ENCODE results near the gene RPS6KL1.

The RPS6KL1 gene, protein sequence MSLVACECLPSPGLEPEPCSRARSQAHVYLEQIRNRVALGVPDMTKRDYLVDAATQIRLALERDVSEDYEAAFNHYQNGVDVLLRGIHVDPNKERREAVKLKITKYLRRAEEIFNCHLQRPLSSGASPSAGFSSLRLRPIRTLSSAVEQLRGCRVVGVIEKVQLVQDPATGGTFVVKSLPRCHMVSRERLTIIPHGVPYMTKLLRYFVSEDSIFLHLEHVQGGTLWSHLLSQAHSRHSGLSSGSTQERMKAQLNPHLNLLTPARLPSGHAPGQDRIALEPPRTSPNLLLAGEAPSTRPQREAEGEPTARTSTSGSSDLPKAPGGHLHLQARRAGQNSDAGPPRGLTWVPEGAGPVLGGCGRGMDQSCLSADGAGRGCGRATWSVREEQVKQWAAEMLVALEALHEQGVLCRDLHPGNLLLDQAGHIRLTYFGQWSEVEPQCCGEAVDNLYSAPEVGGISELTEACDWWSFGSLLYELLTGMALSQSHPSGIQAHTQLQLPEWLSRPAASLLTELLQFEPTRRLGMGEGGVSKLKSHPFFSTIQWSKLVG

DNA sequence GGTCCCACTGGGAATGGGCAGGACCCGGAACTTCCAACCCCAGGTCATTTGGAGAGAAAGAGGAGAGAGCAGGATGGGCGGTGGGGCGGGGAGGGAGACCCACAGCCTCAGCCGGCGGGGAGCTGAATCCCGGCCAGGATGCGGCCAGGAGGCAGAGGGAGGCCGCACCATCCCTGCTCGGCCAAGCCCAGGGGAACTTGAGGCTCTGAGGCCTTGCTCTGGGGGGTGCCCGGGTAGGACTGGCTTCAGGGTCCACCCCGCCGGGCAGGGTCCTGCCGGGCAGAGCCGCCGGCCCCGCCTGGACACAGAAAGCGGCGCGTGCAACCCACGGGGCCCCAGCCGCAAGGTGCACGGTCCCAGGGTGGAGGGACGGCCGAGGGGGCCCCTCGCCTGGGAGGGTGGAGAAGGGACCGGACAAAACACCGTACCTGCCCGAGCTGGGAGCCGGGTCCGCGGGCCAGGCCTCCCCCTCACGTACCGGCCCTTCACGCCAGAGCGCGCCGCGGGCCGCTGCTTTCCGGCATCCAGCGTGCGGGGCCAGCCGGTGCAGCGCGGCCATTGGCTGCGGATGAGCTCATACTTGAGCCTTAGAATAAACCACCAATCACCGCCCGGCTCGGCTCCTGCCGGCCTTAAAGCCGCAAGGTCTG is at the start of gene RPS6KL1:
TSS of gene RPS6KL1 (minus strand) at position 509 of the 650 bp plus-strand sequence. CDS start 1,719 bp downstream, outside the sequence.
- peak; percentile 89 for DNase-seq

DNA sequence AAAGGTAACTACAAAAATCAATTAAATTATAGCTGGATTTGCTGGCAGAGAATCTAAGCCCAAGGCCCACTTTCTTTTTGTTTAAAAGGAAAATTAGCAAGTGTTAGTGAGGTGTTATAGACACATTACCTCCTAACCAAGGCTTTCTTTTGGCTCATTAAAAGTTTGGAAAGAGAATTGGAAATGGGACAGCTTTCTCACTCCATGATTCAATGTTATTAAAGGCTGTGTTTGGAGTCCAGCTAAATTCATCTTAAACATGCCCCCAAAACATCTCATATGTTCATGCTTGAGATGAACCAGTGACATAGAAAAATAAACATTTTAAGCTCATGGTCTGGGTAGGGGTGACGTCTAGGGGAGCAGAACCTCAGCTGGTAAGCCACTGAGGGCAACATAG is 45.8 kb upstream of the RPS6KL1 start:
- no peak for DNase-seq

- DNase-seq, result no peak
Observed at GRCh38 chr14:74965486-74966153, 42.6 kb upstream of the RPS6KL1 start.

DNA sequence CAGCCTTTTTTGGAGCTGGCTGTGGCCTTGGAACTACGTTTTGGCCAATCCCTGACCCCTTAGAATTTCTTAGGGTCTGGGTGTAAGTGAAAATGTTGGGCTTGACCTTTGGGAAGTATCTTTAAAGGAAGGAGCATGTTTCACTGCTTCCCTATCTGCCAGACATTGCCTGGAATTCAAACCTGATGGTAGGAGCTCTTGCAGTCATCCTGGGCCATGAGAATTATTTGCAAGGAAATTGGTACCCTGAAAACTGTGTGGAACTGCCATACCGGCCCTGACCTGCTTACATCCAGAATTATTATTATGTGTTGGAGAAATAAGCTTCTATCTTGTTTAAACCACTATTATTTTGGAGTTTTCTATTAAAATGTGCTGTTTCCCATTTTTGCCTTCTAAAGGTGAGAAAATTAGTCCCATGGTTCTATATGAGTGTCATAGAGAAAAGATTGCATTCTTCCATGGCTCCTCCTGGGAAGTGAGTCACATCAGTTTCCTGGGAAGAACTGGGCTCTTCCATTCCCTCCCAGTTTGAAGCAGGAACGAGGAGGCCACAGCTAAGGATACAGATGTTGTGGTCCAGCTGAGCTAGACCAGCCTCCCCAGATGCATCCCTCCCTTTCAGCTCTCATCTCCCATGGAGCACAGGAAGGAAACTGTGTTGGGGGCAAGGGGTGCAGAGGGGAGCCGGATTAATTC is 41.9 kb upstream of the RPS6KL1 start:
- no peak for DNase-seq

DNA sequence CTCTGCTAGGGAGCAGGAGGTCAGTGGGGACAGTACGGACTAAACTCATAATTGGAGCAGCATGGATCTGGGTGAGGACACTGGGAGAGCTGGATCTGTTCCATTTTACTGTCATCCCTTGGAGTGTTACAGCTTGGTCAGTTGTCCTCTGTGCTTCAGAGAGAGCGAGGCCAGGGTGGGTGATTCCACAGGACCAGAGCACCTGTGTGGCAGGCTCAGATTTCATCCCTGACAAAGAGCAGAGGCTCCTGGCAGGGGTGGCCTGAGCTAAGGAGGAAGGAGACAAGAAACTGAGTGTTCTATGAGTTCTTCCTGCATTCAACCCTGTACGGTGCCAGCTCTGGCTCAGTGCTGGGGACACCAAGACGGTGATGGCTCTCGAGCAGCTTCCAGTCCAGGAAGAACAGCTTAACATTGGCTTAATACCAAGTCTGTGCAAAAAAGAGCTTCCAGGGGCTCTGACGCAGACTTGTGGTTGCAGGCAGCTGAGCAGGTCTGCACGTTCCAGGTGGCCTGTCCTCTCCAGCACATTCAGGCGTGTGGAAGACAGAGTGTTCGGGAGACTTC is 40.7 kb upstream of the RPS6KL1 start:
- no peak for DNase-seq

GRCh38 chr14:74963178-74963704 is 40.2 kb upstream of the RPS6KL1 start:
- DNase-seq, result no peak

DNA sequence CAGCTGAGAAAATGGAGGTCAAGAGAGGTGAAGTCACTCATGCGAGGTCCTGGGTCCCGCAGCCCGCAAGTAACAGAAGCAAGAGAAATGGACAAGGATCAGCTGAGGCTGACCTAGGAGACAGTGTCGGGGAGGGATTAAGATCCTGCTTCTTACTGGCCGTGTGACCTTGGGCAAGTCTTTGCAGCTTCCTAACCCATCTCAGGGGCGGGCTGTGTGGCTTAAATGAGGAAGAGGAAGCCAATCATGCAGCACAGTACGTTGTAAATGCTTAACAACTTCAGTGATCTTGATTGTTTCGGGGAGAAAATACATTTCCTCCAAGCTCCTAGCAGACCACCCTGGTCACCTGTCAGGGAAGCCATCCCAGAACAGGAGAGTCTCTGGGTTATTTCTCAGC is 39.4 kb upstream of the RPS6KL1 start:
- no peak for DNase-seq

- no peak for DNase-seq
Observed at GRCh38 chr14:74962046-74962445, 39.0 kb upstream of the RPS6KL1 start.

DNA sequence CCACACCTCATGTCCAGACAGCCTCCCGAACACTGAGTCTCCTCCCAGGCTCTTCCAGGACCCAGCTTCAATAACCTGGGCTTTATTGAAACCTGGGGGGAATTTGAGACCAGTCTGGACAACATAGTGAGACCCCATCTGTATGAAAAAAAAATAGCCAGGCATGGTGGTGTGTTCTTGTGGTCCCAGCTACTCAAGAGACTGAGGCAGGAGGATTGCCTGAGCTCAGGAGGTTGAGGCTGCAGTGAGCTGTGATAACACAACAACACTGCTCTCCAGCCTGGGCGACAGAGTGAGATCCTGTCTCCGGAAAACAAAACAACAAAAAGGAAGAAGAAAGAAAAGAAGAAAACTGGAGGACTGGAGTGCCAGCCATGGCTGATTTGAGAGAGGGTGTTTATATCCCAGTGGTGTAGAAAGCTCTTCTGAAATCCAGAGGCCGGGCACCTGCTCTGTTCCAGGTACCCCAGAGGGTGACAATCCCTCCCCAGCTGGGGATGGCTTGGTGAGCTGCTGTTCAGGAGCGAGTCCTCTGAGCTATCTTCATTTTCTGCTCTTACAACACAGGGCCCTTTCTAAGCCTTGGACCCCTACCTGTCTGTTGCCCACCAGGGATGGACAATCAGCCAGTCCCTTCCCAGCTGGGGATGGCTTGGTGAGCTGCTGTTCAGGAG is 38.3 kb upstream of the RPS6KL1 start:
- no peak for DNase-seq

- no peak for DNase-seq
Observed at GRCh38 chr14:74960736-74961135, 37.7 kb upstream of the RPS6KL1 start.

DNA sequence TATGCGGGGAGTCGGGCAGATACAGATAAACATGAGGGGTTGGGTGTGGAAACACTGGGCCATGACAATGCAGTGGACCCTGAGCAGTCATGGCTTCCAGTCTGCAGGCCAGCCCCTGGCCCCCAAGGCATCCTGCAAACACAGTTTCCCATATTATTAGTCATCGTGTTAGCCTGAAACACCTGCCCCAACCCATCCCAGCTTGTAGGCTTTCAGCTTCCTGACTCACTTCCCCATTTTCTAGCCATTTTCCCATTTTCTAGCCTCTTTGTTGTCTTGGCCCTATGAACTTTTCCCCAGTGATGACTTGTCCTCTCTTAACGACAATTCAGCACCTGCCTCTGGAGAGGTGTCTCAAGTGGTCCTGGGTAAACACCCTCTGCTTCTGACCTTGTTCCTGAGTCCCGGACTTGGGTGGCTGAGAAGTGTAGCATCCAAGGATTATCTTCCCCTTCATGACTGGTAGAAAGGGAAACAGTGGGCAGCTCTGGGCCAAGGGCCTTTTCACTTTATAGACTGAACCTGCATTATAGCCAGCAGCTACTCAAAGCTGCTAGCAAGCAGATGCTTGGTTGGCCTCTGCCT is 36.6 kb upstream of the RPS6KL1 start:
- no peak for DNase-seq

- no peak for DNase-seq
Observed at GRCh38 chr14:74956280-74957072, 33.4 kb upstream of the RPS6KL1 start.

DNA sequence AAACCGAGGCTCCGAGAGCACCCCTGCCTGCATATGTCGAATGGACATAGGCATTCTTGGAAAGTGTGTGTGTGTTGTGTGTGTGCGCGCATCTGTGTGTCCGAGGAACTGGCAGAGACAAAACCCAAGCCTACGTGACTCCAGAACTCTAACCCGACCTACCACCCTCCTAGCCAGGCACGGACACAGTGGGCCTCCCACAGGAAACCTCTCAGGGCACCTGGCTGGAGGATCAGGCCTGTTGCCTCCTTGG is 32.9 kb upstream of the RPS6KL1 start:
- no peak for DNase-seq

DNA sequence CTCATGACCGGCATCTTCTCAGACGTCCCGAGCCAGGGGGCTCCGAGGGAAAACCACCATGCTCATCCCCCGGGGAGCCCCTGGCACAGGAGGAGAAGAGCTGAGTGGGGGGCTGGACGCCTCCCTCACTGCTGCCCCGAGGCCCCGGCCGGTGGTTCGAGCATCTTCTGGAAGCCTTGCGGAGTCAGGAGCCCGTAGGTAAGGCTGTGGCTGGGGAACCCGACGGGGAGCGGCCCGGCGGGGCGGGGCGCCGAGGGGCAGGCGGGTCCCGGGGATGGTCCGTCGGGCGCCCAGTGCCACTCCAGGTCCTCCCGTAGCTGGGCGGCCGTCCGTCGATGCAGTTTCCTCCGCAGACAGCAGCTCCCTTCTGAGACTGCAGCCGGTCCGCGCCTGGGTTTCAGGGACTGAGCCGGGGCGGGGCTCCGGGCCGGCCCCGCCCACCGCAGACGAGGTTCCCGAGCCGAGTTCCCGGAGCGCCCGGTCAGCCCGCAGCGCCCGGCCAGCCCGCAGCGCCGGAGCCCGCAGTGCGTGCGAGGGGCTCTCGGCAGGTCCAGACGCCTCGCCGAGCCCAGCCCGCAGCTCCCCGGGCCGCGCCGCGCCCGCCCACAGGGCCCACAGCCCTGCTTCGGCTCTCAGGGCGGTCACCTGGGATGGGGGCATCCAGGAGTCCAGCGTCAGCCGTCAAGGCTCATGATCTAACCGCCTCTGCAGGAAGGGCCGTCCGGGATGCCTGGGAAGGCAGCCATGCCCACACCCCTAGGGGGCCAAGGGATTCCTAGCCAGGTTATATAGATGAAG is 32.4 kb upstream of the RPS6KL1 start, which contains the start of gene PGF:
TSS of gene PGF (minus strand) at position 369 of the 798 bp plus-strand sequence. CDS start at position 14, 355 bp downstream.
- DNase-seq, result peak; percentile 23

DNA sequence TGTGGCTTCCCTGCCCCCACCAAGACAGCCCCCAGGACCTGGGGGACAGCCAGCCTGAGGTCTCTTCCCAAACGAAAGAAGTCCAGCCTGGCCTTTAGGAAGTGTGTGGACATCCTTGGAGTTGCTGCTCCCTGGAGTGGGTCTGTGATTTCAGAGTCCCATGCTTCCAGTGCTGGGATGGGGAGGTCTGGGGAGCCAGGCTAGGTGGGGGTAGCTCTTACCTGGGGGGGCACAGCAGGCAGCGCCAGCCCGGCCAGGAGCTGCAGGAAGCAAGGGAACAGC is 31.8 kb upstream of the RPS6KL1 start:
- no peak for DNase-seq

DNA sequence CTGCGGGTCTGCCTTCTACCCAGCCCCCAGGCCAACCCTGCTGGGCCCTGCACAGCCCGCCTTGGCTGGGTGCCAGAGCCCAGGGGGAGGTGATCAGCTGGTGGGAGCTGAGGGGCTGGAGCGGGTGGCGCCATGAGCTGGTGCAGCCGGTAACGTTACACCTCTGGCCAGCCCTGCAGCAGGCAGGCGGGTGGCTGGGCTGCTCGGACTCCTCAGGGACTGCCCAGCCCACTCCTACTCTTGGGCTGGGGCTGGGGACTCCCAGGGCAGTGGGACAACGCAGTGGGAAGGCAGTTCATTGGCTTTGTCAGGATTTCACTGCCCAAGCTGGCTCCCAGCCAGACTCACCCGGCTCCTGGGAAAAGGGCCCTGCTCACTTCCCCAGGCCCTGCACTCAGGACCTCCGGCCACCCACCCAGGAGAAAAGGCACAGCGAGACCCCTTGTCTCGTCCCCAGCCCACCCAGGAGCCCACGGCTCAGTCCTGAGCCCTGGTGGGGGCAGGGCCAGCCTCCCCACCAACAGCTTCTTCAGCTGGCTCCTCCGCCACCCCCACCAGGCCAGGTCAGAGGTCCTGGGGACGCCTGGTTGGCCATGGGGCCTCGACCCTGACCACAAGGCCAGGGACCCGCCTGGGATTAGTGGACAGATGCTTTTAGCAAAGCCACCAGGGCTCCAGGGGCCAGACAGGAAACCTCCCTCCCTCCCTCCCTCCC is 31.3 kb upstream of the RPS6KL1 start:
- peak; percentile 87 for DNase-seq

GRCh38 chr14:74953686-74954085 is 30.6 kb upstream of the RPS6KL1 start:
- no peak for DNase-seq

DNA sequence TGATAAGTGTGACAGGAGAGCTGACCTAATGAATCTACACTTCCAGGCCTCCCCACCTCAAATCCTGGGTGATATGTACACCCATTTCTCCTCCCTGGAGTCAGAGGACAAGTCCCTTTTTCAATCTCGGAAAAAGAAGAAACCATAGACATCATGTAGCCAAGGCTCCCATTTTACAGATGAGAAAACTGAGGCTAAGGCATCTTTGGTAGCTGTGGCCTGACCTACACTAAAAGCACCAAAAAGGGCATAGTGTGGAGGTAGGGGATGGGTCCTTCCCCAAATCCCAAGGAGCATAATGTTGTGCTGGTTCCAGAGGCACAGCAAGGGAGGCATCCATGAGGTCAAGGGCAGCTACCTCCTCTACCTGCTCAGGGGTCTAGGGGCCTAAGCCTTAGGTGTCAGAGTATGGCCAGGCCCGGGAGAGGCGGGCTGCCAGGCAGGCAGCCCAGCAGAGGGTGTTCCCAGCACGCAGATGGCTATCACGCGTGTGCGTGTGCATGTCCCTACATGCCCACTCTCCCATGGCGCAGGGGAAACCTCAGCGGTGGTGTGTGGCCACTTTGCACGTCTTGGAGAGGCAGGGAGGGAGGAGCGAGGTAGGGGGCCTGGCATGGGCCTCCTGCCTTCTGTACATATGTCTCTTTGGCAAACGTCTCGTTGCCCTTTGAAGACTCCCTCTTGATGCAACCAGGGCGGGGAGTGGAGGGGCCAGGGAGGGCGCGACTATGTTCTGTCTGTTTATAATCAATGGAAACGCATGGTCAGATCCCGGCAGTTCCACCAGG is 29.8 kb upstream of the RPS6KL1 start:
- no peak for DNase-seq
